Gastrocnemius medialis (tissue), 4 donors: ENCODE measurements around the gene CYP39A1.

Source experiments
- CTCF ChIP-seq, 5 experiments: fragments of 450-650 bp in 3 of 5; fragments of 200-600 bp in 2 of 5; sonication (generic) in 2 of 5; IDR thresholded peaks in 4 of 5; conservative IDR thresholded peaks in 1 of 5; 1 replicate in 4 of 5; 2 replicates in 1 of 5; pipeline ENCODE4 v1.5.1; 2016 to 2019; ENCODE audit warnings: antibody characterized with exemption in 5 of 5, mild to moderate bottlenecking in 3 of 5, moderate library complexity in 3 of 5
- POLR2A ChIP-seq, 2 donors: fragments of 450-650 bp; IDR thresholded peaks; one replicate each; pipeline ENCODE4 v1.6.1; 2017; ENCODE audit warnings: antibody characterized with exemption in 2 of 2, mild to moderate bottlenecking in 2 of 2, moderate library complexity in 2 of 2

- peak in 1 of 5 experiments; percentile 18 for TF ChIP-seq CTCF (IDR thresholded peaks at IDR 0.05 in 4 of 5, conservative IDR thresholded peaks at IDR 0.05 in 1 of 5)
- peak; percentile 60 to 83 for TF ChIP-seq POLR2A (IDR thresholded peaks at IDR 0.05)
Measured at GRCh38 chr6:46652603-46653438, at the start of gene CYP39A1, which contains the start of gene SLC25A27.
